Tibial artery (tissue), 4 donors: ENCODE results near the gene MAK.
"Not testable (repeated sequence)": the region's sequence is repeated elsewhere in the genome, so short reads cannot be mapped to it uniquely, and the experiment has no call there.

Source experiments
- DNase-seq, 2 donors: peaks; one replicate each; pipeline ENCODE4 v3.0.0-alpha.2; 2019
- H3K27ac ChIP-seq, 2 donors: fragments of 200-600 bp; sonication (generic) in 1 of 2; 1 replicate in 1 of 2; 2 replicates in 1 of 2; pipeline ENCODE4 v1.5.1; 2018 to 2019; ENCODE audit warnings: mild to moderate bottlenecking in 1 of 2
- H3K27me3 ChIP-seq, 2 donors: fragments of 200-600 bp; sonication (generic) in 1 of 2; one replicate each; pipeline versions ENCODE4 v1.5.1 to v1.6.0; 2016 to 2019
- H3K36me3 ChIP-seq, 3 donors: fragments of 200-600 bp; sonication (generic) in 2 of 3; one replicate each; pipeline ENCODE4 v1.5.1; 2016 to 2019; ENCODE audit warnings: mild to moderate bottlenecking in 2 of 3
- H3K4me1 ChIP-seq, 4 donors: fragments of 200-600 bp; sonication (generic) in 2 of 4; 1 replicate in 3 of 4; 2 replicates in 1 of 4; pipeline ENCODE4 v1.5.1; 2016 to 2019
- H3K4me3 ChIP-seq, 2 donors: fragments of 200-600 bp; sonication (generic) in 1 of 2; 1 replicate in 1 of 2; 2 replicates in 1 of 2; pipeline ENCODE4 v1.5.1; 2018 to 2019; ENCODE audit warnings: mild to moderate bottlenecking in 2 of 2
- H3K9me3 ChIP-seq, 3 donors: fragments of 200-600 bp; sonication (generic) in 1 of 3; one replicate each; pipeline ENCODE4 v1.5.1; 2016 to 2019
- intact Hi-C: fragments of 100-400 bp; cut with DNase I; formaldehyde crosslinking; loops from one replicate; pipeline ENCODE4 v1.15.0; 2023; ENCODE audit warnings: low total_unique reads
- TF ChIP-seq, protein P1 (sequence below), 2 experiments: fragments of 200-600 bp in 1 of 2; fragments of 450-650 bp in 1 of 2; IDR thresholded peaks; one replicate each; pipeline ENCODE4 v1.5.1; 2017 to 2019; ENCODE audit warnings: antibody characterized with exemption in 2 of 2, mild to moderate bottlenecking in 1 of 2, moderate library complexity in 1 of 2

MAK gene

DNA sequence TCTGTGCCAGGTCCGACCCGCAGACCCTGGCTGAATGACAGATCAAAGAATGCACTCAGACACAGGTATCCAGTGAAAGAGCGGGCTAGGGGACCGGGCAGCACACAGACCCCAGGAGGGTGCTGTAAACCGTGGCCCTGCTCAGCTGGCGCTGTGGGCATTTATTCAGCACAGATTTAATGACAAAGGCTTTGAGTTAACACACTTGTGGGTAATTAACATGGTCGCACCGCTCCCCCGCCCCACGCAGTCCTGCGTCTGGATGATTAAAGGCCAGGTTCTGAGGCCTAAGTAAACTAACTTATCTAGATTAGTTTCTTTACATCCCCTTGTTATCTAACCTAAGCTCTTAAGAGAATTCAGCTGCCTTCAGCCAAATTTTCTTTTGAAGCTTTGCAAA, 3.5 kb downstream of the MAK start:
- intact Hi-C loops, result no loop called here
- no peak for DNase-seq

GRCh38 chr6:10831609-10832008, 6.7 kb downstream of the MAK start:
- TF ChIP-seq, protein P1, sequence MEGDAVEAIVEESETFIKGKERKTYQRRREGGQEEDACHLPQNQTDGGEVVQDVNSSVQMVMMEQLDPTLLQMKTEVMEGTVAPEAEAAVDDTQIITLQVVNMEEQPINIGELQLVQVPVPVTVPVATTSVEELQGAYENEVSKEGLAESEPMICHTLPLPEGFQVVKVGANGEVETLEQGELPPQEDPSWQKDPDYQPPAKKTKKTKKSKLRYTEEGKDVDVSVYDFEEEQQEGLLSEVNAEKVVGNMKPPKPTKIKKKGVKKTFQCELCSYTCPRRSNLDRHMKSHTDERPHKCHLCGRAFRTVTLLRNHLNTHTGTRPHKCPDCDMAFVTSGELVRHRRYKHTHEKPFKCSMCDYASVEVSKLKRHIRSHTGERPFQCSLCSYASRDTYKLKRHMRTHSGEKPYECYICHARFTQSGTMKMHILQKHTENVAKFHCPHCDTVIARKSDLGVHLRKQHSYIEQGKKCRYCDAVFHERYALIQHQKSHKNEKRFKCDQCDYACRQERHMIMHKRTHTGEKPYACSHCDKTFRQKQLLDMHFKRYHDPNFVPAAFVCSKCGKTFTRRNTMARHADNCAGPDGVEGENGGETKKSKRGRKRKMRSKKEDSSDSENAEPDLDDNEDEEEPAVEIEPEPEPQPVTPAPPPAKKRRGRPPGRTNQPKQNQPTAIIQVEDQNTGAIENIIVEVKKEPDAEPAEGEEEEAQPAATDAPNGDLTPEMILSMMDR (IDR thresholded peaks at IDR 0.05), result no peak
- Histone ChIP-seq H3K4me1 (no peaks in the 10 kb centered on the region), H3K4me3 (no peak overlapping the region), H3K27ac (no peak overlapping the region), H3K9me3 (no peaks in the 10 kb centered on the region), H3K36me3 (peaks cover 0 to 4% (median 0%) of the 10 kb centered on the region in 3 donors), H3K27me3 (peaks cover 0 to 13% of the 10 kb centered on the region in 2 donors)
- DNase-seq, result no peak
- intact Hi-C loops, result no loop called here

More for the DNA sequence above, 3.5 kb downstream of the MAK start:
- no peaks in the 10 kb centered on the region for H3K9me3 ChIP-seq
- no peak overlapping the region for H3K27ac ChIP-seq
- peaks cover 0 to 13% of the 10 kb centered on the region in 2 donors for H3K27me3 ChIP-seq
- H3K4me1 ChIP-seq, result peaks cover 0 to 15% (median 6%) of the 10 kb centered on the region in 4 donors
- H3K4me3 ChIP-seq, result no peak overlapping the region
- no peaks in the 10 kb centered on the region for H3K36me3 ChIP-seq
- TF ChIP-seq, protein P1 (IDR thresholded peaks at IDR 0.05), result no peak

- intact Hi-C loops, result no loop called here
- no peaks in the 10 kb centered on the region for H3K9me3 ChIP-seq
- TF ChIP-seq, protein P1 (IDR thresholded peaks at IDR 0.05), result no peak
- no peak for DNase-seq
- H3K27ac ChIP-seq, result no peak overlapping the region
- no peaks in the 10 kb centered on the region for H3K27me3 ChIP-seq
- H3K4me3 ChIP-seq, result no peak overlapping the region
- H3K4me1 ChIP-seq, result no peaks in the 10 kb centered on the region
- H3K36me3 ChIP-seq, result peaks cover 0 to 5% (median 0%) of the 10 kb centered on the region in 3 donors
Measured at GRCh38 chr6:10824819-10825218, 13.5 kb downstream of the MAK start.

DNA sequence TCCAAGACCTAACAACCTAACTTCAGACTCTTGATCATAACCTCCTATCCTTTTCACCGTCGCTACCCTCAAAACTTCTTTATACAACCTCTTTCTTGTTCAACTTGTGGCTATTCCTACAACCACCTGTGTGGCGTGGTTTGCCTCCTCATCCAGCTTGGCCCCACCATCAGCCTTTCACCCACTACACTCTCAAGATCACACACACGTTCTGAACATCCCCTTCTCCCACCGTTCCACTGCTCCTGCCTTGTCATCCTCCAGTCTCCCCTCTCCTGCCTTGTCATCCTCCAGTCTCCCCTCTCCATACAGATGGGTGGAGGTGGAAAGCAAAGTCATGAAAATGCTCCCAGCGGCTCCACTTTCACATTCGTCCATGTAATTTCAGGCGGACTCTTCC, 14.0 kb downstream of the MAK start:
- intact Hi-C loops, result no loop called here
- H3K36me3 ChIP-seq, result peaks cover 0 to 5% (median 0%) of the 10 kb centered on the region in 3 donors
- H3K4me3 ChIP-seq, result no peak overlapping the region
- no peaks in the 10 kb centered on the region for H3K27me3 ChIP-seq
- TF ChIP-seq, protein P1 (IDR thresholded peaks at IDR 0.05), result no peak
- no peak for DNase-seq
- no peaks in the 10 kb centered on the region for H3K4me1 ChIP-seq
- no peak overlapping the region for H3K27ac ChIP-seq
- no peaks in the 10 kb centered on the region for H3K9me3 ChIP-seq

- H3K36me3 ChIP-seq, H3K4me3 ChIP-seq, intact Hi-C loops, H3K27ac ChIP-seq, DNase-seq, H3K4me1 ChIP-seq, H3K27me3 ChIP-seq, H3K9me3 ChIP-seq: not testable (repeated sequence)
Measured at GRCh38 chr6:10814176-10814575, 24.2 kb downstream of the MAK start.

- H3K4me3 ChIP-seq, result no peak overlapping the region
- no peaks in the 10 kb centered on the region for H3K36me3 ChIP-seq
- no peaks in the 10 kb centered on the region for H3K4me1 ChIP-seq
- DNase-seq, result no peak
- TF ChIP-seq, protein P1 (IDR thresholded peaks at IDR 0.05), result no peak
- H3K27me3 ChIP-seq, result no peaks in the 10 kb centered on the region
- no peaks in the 10 kb centered on the region for H3K9me3 ChIP-seq
- H3K27ac ChIP-seq, result no peak overlapping the region
- intact Hi-C loops, result no loop called here
Measured at GRCh38 chr6:10809098-10809497, 29.2 kb downstream of the MAK start.
